H1 (cell line): ENCODE measurements around the gene SLC30A3. TPM values are rescaled to one million over a fixed set of nuclear protein-coding genes. Genes with fewer than 3 reads are reported as not detected.

ENCODE experiments used
- CTCF ChIA-PET: fragments of 300-600 bp; sonication (Branson Sonifier 250); formaldehyde crosslinking; loops from one replicate; lab custom pipeline; 2021; ENCODE audit not compliant: partially characterized antibody; lab: Charles Lee
- POLR2A ChIA-PET: fragments of 300-600 bp; sonication (Branson Sonifier 250); formaldehyde crosslinking; loops from one replicate; lab custom pipeline; 2021; ENCODE audit warnings: inconsistent platforms; ENCODE audit not compliant: partially characterized antibody; lab: Charles Lee
- DNase-seq, 2 experiments: peaks; one replicate each; pipeline versions ENCODE4 v3.0.0 to v3.0.0-alpha.2; 2010 to 2022; ENCODE audit warnings: low spot score in 2 of 2, low read depth in 1 of 2, mixed read lengths in 1 of 2
- FAIRE-seq: peaks from 2 replicates; lab custom pipeline; 2011; peaks lifted over from hg19 to GRCh38; lab: Jason Lieb, UNC
- H2AFZ ChIP-seq: 2 replicates; pipeline ENCODE4 v1.8.1; 2012; ENCODE audit warnings: low read length, inconsistent platforms
- H2AK5ac ChIP-seq: 2 replicates; pipeline ENCODE4 v1.6.1; 2013; ENCODE audit warnings: low read depth, low read length
- H2BK120ac ChIP-seq: replicated peaks from 2 replicates; pipeline ENCODE3; 2013; ENCODE audit warnings: low read depth, low read length, inconsistent platforms
- H2BK12ac ChIP-seq: 2 replicates; pipeline ENCODE4 v1.6.1; 2013; ENCODE audit warnings: low read depth, low read length
- H2BK15ac ChIP-seq: 2 replicates; pipeline ENCODE4 v1.6.1; 2013; ENCODE audit warnings: low read length
- H2BK20ac ChIP-seq: 2 replicates; pipeline ENCODE4 v1.6.1; 2013; ENCODE audit warnings: low read length
- H2BK5ac ChIP-seq: 2 replicates; pipeline ENCODE4 v1.6.1; 2013; ENCODE audit warnings: low read depth, low read length
- H3K14ac ChIP-seq: 2 replicates; pipeline ENCODE4 v1.6.1; 2013; ENCODE audit warnings: inconsistent platforms; ENCODE audit not compliant: insufficient read length
- H3K18ac ChIP-seq: 2 replicates; pipeline ENCODE4 v1.6.1; 2013; ENCODE audit warnings: low read length; ENCODE audit errors: extremely low read depth
- H3K23ac ChIP-seq: 2 replicates; pipeline ENCODE4 v1.6.1; 2013; ENCODE audit warnings: inconsistent platforms; ENCODE audit not compliant: insufficient read length
- H3K23me2 ChIP-seq: 2 replicates; pipeline ENCODE4 v1.6.1; 2013; ENCODE audit warnings: low read depth, low read length
- H3K27ac ChIP-seq: 2 replicates; pipeline ENCODE4 v1.6.1; 2011; ENCODE audit warnings: low read depth, low read length, inconsistent platforms
- H3K27me3 ChIP-seq, 4 experiments: replicated peaks in 1 of 4; 1 replicate in 1 of 4; 2 replicates in 3 of 4; pipeline versions ENCODE4 v1.6.1 to v1.8.1; 2011 to 2013; ENCODE audit warnings: low read length in 3 of 4, mild to moderate bottlenecking in 3 of 4, inconsistent platforms in 2 of 4, mixed read lengths in 2 of 4, moderate library complexity in 1 of 4; ENCODE audit not compliant: control insufficient read depth in 3 of 4, insufficient read depth in 3 of 4; ENCODE audit errors: extremely low read depth in 1 of 4
- H3K36me3 ChIP-seq, 4 experiments: 2 replicates each; pipeline versions ENCODE4 v1.6.1 to v1.8.1; 2011 to 2013; ENCODE audit warnings: mild to moderate bottlenecking in 4 of 4, low read length in 3 of 4, moderate library complexity in 2 of 4, control low read depth in 1 of 4, inconsistent platforms in 1 of 4; ENCODE audit not compliant: insufficient read depth in 4 of 4, control insufficient read depth in 2 of 4
- H3K4ac ChIP-seq: replicated peaks from 2 replicates; pipeline ENCODE3; 2013; ENCODE audit warnings: low read length, low read depth, mixed read lengths, inconsistent platforms; ENCODE audit not compliant: insufficient read length
- H3K4me1 ChIP-seq, 4 experiments: replicated peaks in 1 of 4; 1 replicate in 1 of 4; 2 replicates in 3 of 4; pipeline versions ENCODE4 v1.6.1 to v1.8.1; 2011 to 2013; ENCODE audit warnings: low read length in 3 of 4, inconsistent platforms in 2 of 4, mixed read lengths in 1 of 4; ENCODE audit not compliant: insufficient read depth in 4 of 4, control insufficient read depth in 3 of 4
- H3K4me2 ChIP-seq, 2 experiments: 2 replicates each; pipeline versions ENCODE4 v1.6.1 to v1.8.1; 2011 to 2013; ENCODE audit warnings: low read depth in 2 of 2, low read length in 2 of 2, control low read depth in 1 of 2, inconsistent platforms in 1 of 2, mild to moderate bottlenecking in 1 of 2; ENCODE audit not compliant: insufficient read depth in 1 of 2
- H3K4me3 ChIP-seq, 4 experiments: fragments of 200-600, 300-600 bp in 1 of 4; sonication (generic), shearing (Covaris generic), sonication (Bioruptor Twin) in 1 of 4; 2 replicates each; pipeline versions ENCODE4 v1.5.1 to v1.8.1; 2011 to 2016; ENCODE audit warnings: low read length in 4 of 4, low read depth in 3 of 4, control low read depth in 2 of 4, inconsistent platforms in 2 of 4, mild to moderate bottlenecking in 2 of 4, mixed read lengths in 1 of 4, moderate library complexity in 1 of 4; ENCODE audit not compliant: insufficient read depth in 2 of 4; ENCODE audit errors: extremely low read depth in 1 of 4
- H3K56ac ChIP-seq: replicated peaks from 2 replicates; pipeline ENCODE3; 2013; ENCODE audit warnings: low read depth, mild to moderate bottlenecking, mixed read lengths, low read length, inconsistent platforms; ENCODE audit not compliant: insufficient read length
- H3K79me1 ChIP-seq: 2 replicates; pipeline ENCODE4 v1.6.1; 2013; ENCODE audit warnings: low read depth, low read length, control low read depth
- H3K79me2 ChIP-seq, 2 experiments: 2 replicates each; pipeline versions ENCODE4 v1.6.1 to v1.8.1; 2012 to 2013; ENCODE audit warnings: low read length in 2 of 2, mild to moderate bottlenecking in 2 of 2, inconsistent platforms in 1 of 2; ENCODE audit not compliant: insufficient read depth in 2 of 2, control insufficient read depth in 1 of 2
- H3K9ac ChIP-seq, 4 experiments: replicated peaks in 1 of 4; 1 replicate in 1 of 4; 2 replicates in 3 of 4; pipeline versions ENCODE4 v1.6.1 to v1.8.1; 2011 to 2013; ENCODE audit warnings: low read depth in 3 of 4, low read length in 3 of 4, control low read depth in 2 of 4, mild to moderate bottlenecking in 2 of 4, moderate library complexity in 2 of 4, inconsistent platforms in 1 of 4; ENCODE audit errors: extremely low read depth in 1 of 4
- H3K9me3 ChIP-seq, 2 experiments: 2 replicates each; pipeline versions ENCODE4 v1.6.1 to v1.8.1; 2012 to 2013; ENCODE audit warnings: mild to moderate bottlenecking in 2 of 2, moderate library complexity in 2 of 2, control low read depth in 1 of 2, inconsistent platforms in 1 of 2, low read depth in 1 of 2, low read length in 1 of 2, mixed read lengths in 1 of 2; ENCODE audit not compliant: insufficient read depth in 2 of 2
- H4K20me1 ChIP-seq, 2 experiments: replicated peaks in 1 of 2; 2 replicates each; pipeline versions ENCODE3 to v1.8.1; 2011 to 2013; ENCODE audit warnings: inconsistent platforms in 2 of 2, low read length in 2 of 2, mild to moderate bottlenecking in 1 of 2; ENCODE audit not compliant: insufficient read depth in 2 of 2, control insufficient read depth in 1 of 2
- H4K5ac ChIP-seq: 2 replicates; pipeline ENCODE4 v1.6.1; 2013; ENCODE audit warnings: low read length, low read depth, mixed read lengths, inconsistent platforms; ENCODE audit not compliant: insufficient read length
- H4K8ac ChIP-seq: 2 replicates; pipeline ENCODE4 v1.8.0; 2013; ENCODE audit warnings: mild to moderate bottlenecking, moderate library complexity, low read length, inconsistent platforms; ENCODE audit not compliant: insufficient read depth; ENCODE audit errors: extremely low read depth
- H4K91ac ChIP-seq: replicated peaks from 2 replicates; pipeline ENCODE3; 2013; ENCODE audit warnings: low read length, mixed read lengths, inconsistent platforms; ENCODE audit not compliant: insufficient read length
- BCL11A ChIP-seq, 2 experiments: IDR thresholded peaks; one replicate each; pipeline ENCODE4 v1.6.1; 2011; ENCODE audit warnings: low read depth in 2 of 2, low read length in 2 of 2, mild to moderate bottlenecking in 2 of 2
- POLR2AphosphoS5 ChIP-seq: IDR thresholded peaks from 2 replicates; pipeline ENCODE4 v1.6.1; 2011; ENCODE audit warnings: low read depth, low read length
- SUZ12 ChIP-seq: fragments of 200-600 bp; sonication (generic); IDR thresholded peaks from 2 replicates; pipeline ENCODE4 v1.6.1; 2012; ENCODE audit warnings: mild to moderate bottlenecking, inconsistent platforms, low read length, moderate library complexity, mixed read lengths
- WGBS, 2 experiments: shearing (Covaris generic) in 1 of 2; methylation state at CpG; one replicate each; pipeline versions ENCODE4 v1.1.6 to v1.1.7; 2013 to 2015; ENCODE audit warnings: low lambda C conversion rate in 2 of 2, mixed read lengths in 2 of 2, inconsistent platforms in 1 of 2, low coverage in 1 of 2, missing lambda C conversion rate in 1 of 2; ENCODE audit not compliant: insufficient replicate concordance in 2 of 2, insufficient coverage in 1 of 2, insufficient read length in 1 of 2; ENCODE audit errors: extremely low coverage in 1 of 2, missing lambda C conversion rate in 1 of 2; 5-methylcytosine and 5-hydroxymethylcytosine counted together
- polyA plus RNA-seq, 7 experiments: library from polyadenylated mRNA; depleted of rRNA in 3 of 7; stranded (reverse) in 5 of 7; unstranded in 2 of 7; fragments of >200 nt in 5 of 7; fragments of 200-250 nt in 2 of 7; gene quantifications; 1 replicate in 5 of 7; 2 replicates in 1 of 7; 4 replicates in 1 of 7; pipeline versions ENCODE4 v1.2.1 to v1.2.3, GENCODE V29; 2011 to 2013; ENCODE audit warnings: missing spikeins in 2 of 7, mixed read lengths in 2 of 7
- total RNA-seq: library from RNA; stranded (reverse); fragmentation: NEBNext Ultra II Directional; extraction: Animal tissue kit (Norgen Biotek cat#: 25700); gene quantifications from 2 replicates; pipeline ENCODE4 v1.2.1, GENCODE V29; 2021
- TF ChIP-seq, protein P1 (sequence below): IDR thresholded peaks from 2 replicates; pipeline ENCODE4 v1.6.1; 2012; ENCODE audit warnings: low read length, inconsistent platforms

Gene SLC30A3
- total and polyA plus RNA-seq, 2 of the 8 experiments (the other 6 are each of a cell fraction or from before 2014, with no cell fraction given) = 15.2 to 30.7 TPM

DNA sequence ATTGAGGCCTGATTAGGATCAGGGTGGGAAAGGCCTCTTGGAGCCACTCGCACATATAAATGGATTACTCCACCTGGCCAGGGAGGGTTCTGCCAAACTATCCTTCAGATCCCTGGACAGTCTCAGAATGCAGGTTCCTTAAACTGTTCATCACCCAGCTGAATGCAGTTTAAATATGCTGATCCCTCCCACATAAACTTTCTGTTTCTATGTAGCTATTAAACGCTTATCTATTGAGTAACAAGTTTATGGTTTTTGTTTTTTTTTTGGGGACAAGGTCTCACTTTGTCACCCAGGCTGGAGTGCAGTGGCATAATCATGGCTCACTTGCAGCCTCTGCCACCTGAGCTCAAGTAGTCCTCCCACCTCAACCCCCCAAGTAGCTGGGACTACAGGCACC is 43.8 kb downstream of the SLC30A3 start:
- no peak overlapping the region for H2BK15ac ChIP-seq
- no peak overlapping the region for H2BK20ac ChIP-seq
- H3K23ac ChIP-seq = no peak overlapping the region
- no peak overlapping the region for H3K9ac ChIP-seq
- H3K4me2 ChIP-seq = no peak overlapping the region; a peak in 1 of 4 replicates
- H3K36me3 ChIP-seq = peaks cover 34 to 67% (median 52%) of the 10 kb centered on the region in 4 experiments
- peaks cover 2 to 4% of the 10 kb centered on the region in 2 experiments for H4K20me1 ChIP-seq
- H2AK5ac ChIP-seq = no peak overlapping the region
- no peak overlapping the region for H4K5ac ChIP-seq
- H3K4me3 ChIP-seq = no peak overlapping the region
- H3K18ac ChIP-seq = no peak overlapping the region
- WGBS, 2 experiments = 94% methylated on average over 2 of the region's 2 CpGs; no CpG with 5 or more reads in 1 of the 2 experiments
- FAIRE-seq = no peak
- TF ChIP-seq SUZ12 = no peak
- TF ChIP-seq BCL11A (IDR thresholded peaks at IDR 0.05; ENCODE audit: low read depth in 2 of 2, low read length in 2 of 2) = no peak
- TF ChIP-seq, protein P1, sequence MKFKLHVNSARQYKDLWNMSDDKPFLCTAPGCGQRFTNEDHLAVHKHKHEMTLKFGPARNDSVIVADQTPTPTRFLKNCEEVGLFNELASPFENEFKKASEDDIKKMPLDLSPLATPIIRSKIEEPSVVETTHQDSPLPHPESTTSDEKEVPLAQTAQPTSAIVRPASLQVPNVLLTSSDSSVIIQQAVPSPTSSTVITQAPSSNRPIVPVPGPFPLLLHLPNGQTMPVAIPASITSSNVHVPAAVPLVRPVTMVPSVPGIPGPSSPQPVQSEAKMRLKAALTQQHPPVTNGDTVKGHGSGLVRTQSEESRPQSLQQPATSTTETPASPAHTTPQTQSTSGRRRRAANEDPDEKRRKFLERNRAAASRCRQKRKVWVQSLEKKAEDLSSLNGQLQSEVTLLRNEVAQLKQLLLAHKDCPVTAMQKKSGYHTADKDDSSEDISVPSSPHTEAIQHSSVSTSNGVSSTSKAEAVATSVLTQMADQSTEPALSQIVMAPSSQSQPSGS = no peak
- TF ChIP-seq POLR2AphosphoS5 = no peak
- TF ChIP-seq, all 59 proteins: peak for 0
- ChIA-PET POLR2A (interaction anchor here (0.8 to 29.6 kb wide), 9 partner anchors 8 to 132 kb away, joined by 3 to 835 read pairs (median 6); partner anchors contain the start of genes ATRAID, SLC5A6 and TRIM54), CTCF (interaction anchor here (1.0 to 2.0 kb wide), 8 partner anchors 18 to 137 kb away, joined by 3 to 6 read pairs (median 4); no protein-coding TSS in a partner anchor)
- Histone ChIP-seq H4K8ac (no peak overlapping the region), H3K27me3 (no peaks in the 10 kb centered on the region), H3K4ac (no peak overlapping the region), H3K14ac (no peak overlapping the region), H3K79me2 (peaks cover 7 to 22% of the 10 kb centered on the region in 2 experiments), H2AFZ (no peak overlapping the region), H4K91ac (no peak overlapping the region), H2BK120ac (no peak overlapping the region), H2BK12ac (no peak overlapping the region), H3K23me2 (peaks cover 4% of the 10 kb centered on the region), H3K9me3 (no peaks in the 10 kb centered on the region), H2BK5ac (no peak overlapping the region), H3K56ac (no peak overlapping the region), H3K27ac (no peak overlapping the region), H3K4me1 (peaks cover 0 to 9% (median 5%) of the 10 kb centered on the region in 4 experiments; a peak in 6 of 7 replicates), H3K79me1 (peaks cover 3% of the 10 kb centered on the region; the same call in 1 of the 2 replicates)
- no peak for DNase-seq
